WI38 (cell line): ENCODE data around the gene REPS2.
"Not testable (repeated sequence)": the region's sequence is repeated elsewhere in the genome, so short reads cannot be mapped to it uniquely, and the experiment has no call there.

Experiments
- H3K4me3 ChIP-seq: 2 replicates; pipeline ENCODE4 v1.5.1; 2011; ENCODE audit warnings: low read depth, mild to moderate bottlenecking, control low read depth, low read length
- TF ChIP-seq, protein P1 (sequence below): IDR thresholded peaks from 2 replicates; pipeline ENCODE4 v1.5.1; 2012; ENCODE audit warnings: low read depth, mild to moderate bottlenecking, control low read depth, low read length

The REPS2 gene

DNA sequence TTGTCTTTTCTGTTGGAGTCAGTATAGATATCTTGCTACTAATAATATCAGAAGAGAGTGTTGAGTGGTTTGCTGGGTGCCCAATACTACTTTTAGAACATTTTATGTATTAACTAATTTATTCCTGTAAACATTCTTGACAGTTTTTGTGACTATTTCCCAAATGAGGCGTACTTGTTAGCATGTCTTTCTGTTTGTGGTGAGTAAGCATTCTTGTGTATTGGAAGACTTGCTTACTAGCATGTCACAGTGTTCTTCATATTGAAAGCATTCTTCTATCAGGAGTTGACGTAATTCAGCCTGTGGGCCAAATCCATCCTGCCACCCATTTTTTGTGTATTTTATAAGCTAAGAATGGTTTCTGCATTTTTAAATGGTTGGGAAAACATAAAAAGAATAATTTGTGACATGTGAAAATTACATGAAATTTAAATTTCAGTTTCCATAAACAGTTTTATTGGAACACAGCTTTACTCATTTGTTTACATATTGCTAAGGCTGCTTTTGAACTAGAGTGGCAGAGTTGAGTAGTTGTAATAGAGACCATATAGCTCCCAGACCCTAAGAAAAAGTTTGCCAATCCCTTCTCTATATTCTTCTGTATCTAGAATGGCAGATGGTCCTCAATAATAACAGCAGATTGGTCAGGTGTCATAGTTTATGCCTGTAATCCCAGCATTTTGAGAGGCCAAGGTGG, 20.4 kb downstream of the REPS2 start:
- no peak overlapping the region for H3K4me3 ChIP-seq
- TF ChIP-seq, protein P1, sequence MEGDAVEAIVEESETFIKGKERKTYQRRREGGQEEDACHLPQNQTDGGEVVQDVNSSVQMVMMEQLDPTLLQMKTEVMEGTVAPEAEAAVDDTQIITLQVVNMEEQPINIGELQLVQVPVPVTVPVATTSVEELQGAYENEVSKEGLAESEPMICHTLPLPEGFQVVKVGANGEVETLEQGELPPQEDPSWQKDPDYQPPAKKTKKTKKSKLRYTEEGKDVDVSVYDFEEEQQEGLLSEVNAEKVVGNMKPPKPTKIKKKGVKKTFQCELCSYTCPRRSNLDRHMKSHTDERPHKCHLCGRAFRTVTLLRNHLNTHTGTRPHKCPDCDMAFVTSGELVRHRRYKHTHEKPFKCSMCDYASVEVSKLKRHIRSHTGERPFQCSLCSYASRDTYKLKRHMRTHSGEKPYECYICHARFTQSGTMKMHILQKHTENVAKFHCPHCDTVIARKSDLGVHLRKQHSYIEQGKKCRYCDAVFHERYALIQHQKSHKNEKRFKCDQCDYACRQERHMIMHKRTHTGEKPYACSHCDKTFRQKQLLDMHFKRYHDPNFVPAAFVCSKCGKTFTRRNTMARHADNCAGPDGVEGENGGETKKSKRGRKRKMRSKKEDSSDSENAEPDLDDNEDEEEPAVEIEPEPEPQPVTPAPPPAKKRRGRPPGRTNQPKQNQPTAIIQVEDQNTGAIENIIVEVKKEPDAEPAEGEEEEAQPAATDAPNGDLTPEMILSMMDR = no peak

DNA sequence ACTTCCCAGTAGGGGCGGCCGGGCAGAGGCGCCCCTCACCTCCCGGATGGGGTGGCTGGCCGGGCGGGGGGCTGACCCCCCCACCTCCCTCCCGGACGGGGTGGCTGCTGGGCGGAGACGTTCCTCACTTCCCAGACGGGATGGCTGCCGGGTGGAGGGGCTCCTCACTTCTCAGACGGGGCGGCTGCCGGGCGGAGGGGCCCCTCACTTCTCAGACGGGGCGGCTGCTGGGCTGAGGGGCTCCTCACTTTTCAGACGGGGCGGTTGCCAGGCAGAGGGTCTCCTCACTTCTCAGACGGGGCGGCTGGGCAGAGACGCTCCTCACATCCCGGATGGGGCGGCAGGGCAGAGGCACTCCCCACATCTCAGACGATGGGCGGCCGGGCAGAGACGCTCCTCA, 22.3 kb downstream of the REPS2 start:
- H3K4me3 ChIP-seq = not testable (repeated sequence)

DNA sequence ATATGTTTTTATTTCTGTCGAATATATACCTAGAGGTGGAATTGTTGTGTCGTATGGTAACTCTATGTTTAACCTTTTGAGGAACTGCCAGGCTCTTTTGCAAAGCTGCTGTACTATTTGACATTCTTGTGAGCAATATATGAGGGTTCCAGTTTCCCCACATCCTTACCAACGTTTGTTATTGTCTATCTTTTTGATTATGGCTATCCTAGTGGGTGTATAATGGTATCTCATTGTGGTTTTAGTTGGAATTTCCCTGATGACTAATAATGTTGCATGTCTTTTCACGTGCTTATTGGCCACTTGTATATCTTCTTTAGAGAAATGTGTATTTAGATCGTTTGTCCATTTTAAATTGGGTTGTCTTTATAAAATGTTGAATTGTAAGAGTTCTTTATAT, 24.5 kb downstream of the REPS2 start:
- TF ChIP-seq, protein P1 = no peak
- H3K4me3 ChIP-seq = no peak overlapping the region

DNA sequence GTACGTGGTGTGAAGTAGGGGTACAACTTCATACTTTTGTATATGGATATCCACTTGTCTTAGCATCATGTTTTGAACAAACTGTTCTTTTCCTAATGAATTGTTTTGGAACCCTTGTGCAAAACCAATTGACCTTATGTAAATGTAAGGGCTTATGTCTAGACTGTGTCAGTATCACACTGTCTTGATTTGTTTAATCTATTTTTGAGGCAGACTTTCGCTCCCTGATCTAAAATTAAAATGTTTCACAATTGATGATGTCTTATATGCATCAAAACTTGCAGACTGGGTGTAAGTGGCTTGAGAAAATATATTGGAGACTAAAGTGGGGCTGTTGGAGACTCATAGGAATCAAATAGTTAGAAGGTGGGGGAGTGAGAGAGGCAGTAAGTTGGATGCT, 25.2 kb downstream of the REPS2 start:
- no peak overlapping the region for H3K4me3 ChIP-seq
- TF ChIP-seq, protein P1 = no peak

DNA sequence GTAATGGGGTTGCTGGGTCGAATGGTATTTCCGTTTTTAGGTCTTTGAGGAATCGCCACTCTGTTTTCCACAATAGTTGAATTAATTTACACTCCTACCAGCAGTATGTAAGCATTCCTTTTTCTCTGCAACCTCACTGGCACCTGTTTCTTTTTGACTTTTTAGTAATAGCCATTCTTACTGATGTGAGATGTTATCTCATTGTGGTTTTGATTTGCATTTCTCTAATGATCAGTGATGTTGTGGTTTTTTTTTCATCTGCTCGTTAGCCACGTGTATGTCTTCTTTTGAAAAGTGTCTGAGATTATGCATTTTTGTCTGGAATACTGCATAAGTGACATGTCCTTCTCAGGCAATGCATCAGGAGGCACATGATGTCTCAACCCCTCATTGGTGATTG, 28.8 kb downstream of the REPS2 start:
- TF ChIP-seq, protein P1 = no peak
- H3K4me3 ChIP-seq = no peak overlapping the region

DNA sequence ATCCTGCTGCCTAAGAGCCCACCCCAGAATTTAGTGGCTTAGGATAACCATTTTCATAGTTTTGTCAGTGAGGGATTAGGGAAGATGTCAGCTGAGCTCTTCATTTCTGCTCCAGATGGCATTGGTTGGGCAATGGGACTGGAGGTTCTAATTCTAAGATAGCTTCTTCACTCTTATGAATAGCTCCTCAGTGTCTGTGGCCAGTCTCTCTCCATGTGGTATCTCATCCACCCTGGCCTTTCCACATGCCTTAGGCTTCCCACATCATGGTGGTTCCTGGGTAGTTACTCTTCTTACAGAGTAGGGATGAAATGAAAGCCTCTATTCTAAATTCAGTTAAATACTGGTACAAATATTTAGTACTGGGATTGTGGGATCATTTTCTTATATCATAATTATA, 31.3 kb downstream of the REPS2 start:
- H3K4me3 ChIP-seq = no peak overlapping the region
- TF ChIP-seq, protein P1 = no peak

DNA sequence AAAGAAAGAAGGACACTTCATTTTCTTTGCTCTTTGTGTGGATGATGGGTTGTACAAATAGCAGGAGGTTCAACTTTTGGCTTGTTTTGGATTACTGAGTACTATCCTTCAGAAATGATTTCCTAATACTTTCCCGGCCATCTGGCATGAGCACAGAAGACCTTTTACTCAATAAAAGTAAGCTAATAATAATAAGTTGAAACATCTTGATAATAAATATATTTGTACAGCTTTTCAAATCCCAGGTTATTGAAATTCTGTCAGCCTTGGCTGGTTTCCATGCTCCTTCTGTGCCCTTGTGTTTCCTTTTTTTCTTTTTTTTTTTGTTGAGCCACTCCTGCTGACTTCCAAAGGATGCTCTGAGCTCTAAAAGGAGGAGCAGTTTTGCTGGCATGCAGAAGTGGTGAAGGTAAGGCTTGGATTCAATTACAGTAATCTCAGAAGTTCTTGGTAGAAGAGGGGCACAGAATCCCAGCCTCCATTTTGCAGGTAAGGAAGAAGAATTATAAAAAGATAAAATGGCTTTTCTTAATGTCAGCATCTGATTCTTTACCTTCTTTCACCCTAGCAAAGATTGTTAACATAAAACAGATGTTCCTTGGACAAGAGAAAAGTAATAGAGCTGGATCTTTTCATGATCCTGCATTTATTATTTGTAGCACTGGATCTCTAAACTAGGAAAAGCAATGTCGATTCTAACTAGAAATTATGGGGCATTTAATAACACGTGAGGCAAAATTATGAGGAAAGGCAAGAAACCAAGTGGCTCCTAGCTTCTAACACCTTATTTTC, 31.9 kb downstream of the REPS2 start:
- TF ChIP-seq, protein P1 = no peak
- no peak overlapping the region for H3K4me3 ChIP-seq
